ENCODE results near the gene LRCH1. TPM values are rescaled to one million over a fixed set of nuclear protein-coding genes. Genes with fewer than 3 reads are reported as not detected.

Gene LRCH1
- total RNA-seq, 1 experiment from 2014 or later = 11.8 TPM

DNA sequence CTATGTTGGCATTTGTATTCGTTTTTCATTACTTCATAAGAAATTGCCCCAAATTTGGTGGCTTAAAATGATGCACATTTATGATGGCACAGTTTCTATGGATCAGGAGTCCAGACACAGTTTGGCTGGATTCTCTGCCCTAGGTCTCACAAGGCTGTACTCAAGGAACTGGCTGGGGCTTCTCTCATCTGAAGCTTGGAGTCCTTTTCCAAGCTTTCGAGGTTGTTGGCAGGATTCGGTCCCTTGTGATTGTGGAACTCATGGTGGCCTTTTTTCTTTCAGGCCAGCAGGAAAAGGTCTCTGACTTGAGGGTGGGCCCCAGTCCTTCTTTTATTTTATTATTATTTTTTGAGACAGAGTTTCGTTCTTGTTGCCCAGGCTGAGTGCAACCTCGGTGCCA lies 23.8 kb downstream of the LRCH1 start (continued):
- TF ChIP-seq, protein P1, sequence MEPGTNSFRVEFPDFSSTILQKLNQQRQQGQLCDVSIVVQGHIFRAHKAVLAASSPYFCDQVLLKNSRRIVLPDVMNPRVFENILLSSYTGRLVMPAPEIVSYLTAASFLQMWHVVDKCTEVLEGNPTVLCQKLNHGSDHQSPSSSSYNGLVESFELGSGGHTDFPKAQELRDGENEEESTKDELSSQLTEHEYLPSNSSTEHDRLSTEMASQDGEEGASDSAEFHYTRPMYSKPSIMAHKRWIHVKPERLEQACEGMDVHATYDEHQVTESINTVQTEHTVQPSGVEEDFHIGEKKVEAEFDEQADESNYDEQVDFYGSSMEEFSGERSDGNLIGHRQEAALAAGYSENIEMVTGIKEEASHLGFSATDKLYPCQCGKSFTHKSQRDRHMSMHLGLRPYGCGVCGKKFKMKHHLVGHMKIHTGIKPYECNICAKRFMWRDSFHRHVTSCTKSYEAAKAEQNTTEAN (CRISPR knock-in tag; IDR thresholded peaks at IDR 0.05) = no peak

DNA sequence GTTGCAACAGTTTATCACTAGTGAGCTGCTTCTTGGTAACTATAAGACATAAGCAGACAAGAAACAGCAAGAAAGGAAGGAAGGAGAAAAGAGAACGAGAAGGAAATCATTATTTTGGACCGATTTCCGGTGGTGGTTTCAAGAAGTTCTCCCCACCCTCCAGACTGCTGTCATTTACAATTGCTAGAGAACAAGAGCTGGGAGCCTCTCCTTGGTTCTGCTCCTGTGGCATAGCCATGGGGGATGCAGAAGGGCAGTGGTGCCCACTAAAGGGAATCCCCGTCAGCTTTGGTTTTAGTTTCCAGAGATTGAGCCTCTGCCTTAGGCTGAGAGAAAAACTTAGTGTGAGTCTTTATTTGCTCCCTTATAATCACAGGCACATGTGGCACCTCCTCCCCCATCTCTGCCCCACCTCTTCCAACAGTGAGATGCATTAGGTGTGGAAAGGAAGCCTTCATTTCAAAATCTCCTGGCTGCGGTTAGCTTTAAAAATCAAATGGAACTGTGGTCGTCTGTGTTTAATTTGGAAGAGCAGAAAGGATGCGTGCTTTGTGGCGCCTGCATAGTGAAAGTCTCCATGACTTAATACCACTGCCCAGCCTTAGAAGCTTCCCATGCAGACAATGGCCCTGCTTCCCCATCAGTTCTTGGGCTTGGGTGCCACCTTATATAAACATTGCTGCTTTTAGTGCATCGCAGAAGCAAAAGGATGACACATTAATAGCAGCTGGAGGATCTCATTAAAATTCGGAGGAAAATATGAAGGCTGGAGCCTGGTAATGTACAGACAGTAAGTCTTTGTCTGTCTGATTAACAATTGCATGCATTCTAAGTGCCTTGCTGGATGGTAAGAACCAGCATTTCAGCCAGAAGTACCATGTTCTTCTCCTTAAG lies 25.0 kb downstream of the LRCH1 start:
- H3K27me3 Mint-ChIP-seq (ENCODE audit: low read depth) = no peaks in the 10 kb centered on the region
- H3K36me3 Mint-ChIP-seq = no peaks in the 10 kb centered on the region
- H3K27ac Mint-ChIP-seq = no peak overlapping the region
- H3K4me1 Mint-ChIP-seq = peaks cover 23% of the 10 kb centered on the region
- no peak overlapping the region for H3K4me3 Mint-ChIP-seq
- ATAC-seq (no peak), DNase-seq (ENCODE audit: low spot score) (no peak)
- ChIA-PET CTCF (no interaction called here), POLR2A (no interaction called here)
- H3K9me3 Mint-ChIP-seq = no peaks in the 10 kb centered on the region
- TF ChIP-seq, protein P2, sequence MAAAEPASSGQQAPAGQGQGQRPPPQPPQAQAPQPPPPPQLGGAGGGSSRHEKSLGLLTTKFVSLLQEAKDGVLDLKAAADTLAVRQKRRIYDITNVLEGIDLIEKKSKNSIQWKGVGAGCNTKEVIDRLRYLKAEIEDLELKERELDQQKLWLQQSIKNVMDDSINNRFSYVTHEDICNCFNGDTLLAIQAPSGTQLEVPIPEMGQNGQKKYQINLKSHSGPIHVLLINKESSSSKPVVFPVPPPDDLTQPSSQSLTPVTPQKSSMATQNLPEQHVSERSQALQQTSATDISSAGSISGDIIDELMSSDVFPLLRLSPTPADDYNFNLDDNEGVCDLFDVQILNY (CRISPR knock-in tag; IDR thresholded peaks at IDR 0.05) = no peak
- TF ChIP-seq RELA (CRISPR knock-in tag; IDR thresholded peaks at IDR 0.05; ENCODE audit: borderline replicate concordance) (no peak), ESRRA (CRISPR knock-in tag; IDR thresholded peaks at IDR 0.05; ENCODE audit: borderline replicate concordance) (no peak), ATF1 (CRISPR knock-in tag; IDR thresholded peaks at IDR 0.05) (no peak), FOXK1 (CRISPR knock-in tag; IDR thresholded peaks at IDR 0.05) (no peak)
- TF ChIP-seq, protein P3, sequence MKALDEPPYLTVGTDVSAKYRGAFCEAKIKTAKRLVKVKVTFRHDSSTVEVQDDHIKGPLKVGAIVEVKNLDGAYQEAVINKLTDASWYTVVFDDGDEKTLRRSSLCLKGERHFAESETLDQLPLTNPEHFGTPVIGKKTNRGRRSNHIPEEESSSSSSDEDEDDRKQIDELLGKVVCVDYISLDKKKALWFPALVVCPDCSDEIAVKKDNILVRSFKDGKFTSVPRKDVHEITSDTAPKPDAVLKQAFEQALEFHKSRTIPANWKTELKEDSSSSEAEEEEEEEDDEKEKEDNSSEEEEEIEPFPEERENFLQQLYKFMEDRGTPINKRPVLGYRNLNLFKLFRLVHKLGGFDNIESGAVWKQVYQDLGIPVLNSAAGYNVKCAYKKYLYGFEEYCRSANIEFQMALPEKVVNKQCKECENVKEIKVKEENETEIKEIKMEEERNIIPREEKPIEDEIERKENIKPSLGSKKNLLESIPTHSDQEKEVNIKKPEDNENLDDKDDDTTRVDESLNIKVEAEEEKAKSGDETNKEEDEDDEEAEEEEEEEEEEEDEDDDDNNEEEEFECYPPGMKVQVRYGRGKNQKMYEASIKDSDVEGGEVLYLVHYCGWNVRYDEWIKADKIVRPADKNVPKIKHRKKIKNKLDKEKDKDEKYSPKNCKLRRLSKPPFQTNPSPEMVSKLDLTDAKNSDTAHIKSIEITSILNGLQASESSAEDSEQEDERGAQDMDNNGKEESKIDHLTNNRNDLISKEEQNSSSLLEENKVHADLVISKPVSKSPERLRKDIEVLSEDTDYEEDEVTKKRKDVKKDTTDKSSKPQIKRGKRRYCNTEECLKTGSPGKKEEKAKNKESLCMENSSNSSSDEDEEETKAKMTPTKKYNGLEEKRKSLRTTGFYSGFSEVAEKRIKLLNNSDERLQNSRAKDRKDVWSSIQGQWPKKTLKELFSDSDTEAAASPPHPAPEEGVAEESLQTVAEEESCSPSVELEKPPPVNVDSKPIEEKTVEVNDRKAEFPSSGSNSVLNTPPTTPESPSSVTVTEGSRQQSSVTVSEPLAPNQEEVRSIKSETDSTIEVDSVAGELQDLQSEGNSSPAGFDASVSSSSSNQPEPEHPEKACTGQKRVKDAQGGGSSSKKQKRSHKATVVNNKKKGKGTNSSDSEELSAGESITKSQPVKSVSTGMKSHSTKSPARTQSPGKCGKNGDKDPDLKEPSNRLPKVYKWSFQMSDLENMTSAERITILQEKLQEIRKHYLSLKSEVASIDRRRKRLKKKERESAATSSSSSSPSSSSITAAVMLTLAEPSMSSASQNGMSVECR (CRISPR knock-in tag; IDR thresholded peaks at IDR 0.05; ENCODE audit: borderline replicate concordance) = no peak
- TF ChIP-seq, protein P4, sequence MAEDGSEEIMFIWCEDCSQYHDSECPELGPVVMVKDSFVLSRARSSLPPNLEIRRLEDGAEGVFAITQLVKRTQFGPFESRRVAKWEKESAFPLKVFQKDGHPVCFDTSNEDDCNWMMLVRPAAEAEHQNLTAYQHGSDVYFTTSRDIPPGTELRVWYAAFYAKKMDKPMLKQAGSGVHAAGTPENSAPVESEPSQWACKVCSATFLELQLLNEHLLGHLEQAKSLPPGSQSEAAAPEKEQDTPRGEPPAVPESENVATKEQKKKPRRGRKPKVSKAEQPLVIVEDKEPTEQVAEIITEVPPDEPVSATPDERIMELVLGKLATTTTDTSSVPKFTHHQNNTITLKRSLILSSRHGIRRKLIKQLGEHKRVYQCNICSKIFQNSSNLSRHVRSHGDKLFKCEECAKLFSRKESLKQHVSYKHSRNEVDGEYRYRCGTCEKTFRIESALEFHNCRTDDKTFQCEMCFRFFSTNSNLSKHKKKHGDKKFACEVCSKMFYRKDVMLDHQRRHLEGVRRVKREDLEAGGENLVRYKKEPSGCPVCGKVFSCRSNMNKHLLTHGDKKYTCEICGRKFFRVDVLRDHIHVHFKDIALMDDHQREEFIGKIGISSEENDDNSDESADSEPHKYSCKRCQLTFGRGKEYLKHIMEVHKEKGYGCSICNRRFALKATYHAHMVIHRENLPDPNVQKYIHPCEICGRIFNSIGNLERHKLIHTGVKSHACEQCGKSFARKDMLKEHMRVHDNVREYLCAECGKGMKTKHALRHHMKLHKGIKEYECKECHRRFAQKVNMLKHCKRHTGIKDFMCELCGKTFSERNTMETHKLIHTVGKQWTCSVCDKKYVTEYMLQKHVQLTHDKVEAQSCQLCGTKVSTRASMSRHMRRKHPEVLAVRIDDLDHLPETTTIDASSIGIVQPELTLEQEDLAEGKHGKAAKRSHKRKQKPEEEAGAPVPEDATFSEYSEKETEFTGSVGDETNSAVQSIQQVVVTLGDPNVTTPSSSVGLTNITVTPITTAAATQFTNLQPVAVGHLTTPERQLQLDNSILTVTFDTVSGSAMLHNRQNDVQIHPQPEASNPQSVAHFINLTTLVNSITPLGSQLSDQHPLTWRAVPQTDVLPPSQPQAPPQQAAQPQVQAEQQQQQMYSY (CRISPR knock-in tag; IDR thresholded peaks at IDR 0.05) = no peak
- TF ChIP-seq, protein P5, sequence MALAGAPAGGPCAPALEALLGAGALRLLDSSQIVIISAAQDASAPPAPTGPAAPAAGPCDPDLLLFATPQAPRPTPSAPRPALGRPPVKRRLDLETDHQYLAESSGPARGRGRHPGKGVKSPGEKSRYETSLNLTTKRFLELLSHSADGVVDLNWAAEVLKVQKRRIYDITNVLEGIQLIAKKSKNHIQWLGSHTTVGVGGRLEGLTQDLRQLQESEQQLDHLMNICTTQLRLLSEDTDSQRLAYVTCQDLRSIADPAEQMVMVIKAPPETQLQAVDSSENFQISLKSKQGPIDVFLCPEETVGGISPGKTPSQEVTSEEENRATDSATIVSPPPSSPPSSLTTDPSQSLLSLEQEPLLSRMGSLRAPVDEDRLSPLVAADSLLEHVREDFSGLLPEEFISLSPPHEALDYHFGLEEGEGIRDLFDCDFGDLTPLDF (CRISPR knock-in tag; IDR thresholded peaks at IDR 0.05) = no peak

DNA sequence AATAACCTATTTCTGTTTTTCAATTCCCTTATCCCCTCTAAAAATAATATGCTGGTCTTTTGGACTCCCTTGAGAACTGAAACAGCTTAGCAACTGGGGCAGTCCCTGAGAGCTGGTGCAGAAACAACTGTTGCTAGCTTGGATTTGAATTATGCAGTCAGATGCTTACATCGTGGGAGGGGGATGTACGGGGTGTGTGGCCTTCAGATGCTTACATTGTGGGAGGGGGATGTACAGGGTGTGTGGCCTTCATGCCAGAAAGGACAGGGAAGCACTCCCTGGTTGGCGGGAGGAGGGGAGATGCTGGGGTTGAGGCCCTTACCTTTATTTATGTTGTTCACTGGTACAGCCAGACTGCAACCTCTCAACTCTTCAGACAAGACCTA lies 25.6 kb downstream of the LRCH1 start:
- TF ChIP-seq HMGA2 (CRISPR knock-in tag; IDR thresholded peaks at IDR 0.05) = no peak
- TF ChIP-seq, protein P5 (CRISPR knock-in tag; IDR thresholded peaks at IDR 0.05) = no peak
- TF ChIP-seq, protein P6, sequence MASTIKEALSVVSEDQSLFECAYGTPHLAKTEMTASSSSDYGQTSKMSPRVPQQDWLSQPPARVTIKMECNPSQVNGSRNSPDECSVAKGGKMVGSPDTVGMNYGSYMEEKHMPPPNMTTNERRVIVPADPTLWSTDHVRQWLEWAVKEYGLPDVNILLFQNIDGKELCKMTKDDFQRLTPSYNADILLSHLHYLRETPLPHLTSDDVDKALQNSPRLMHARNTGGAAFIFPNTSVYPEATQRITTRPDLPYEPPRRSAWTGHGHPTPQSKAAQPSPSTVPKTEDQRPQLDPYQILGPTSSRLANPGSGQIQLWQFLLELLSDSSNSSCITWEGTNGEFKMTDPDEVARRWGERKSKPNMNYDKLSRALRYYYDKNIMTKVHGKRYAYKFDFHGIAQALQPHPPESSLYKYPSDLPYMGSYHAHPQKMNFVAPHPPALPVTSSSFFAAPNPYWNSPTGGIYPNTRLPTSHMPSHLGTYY (CRISPR knock-in tag; IDR thresholded peaks at IDR 0.05) = no peak
- TF ChIP-seq ZNF138 (CRISPR knock-in tag; conservative IDR thresholded peaks at IDR 0.05) = no peak
- peaks cover 23% of the 10 kb centered on the region for H3K4me1 Mint-ChIP-seq
- H3K27ac Mint-ChIP-seq = no peak overlapping the region
- ChIA-PET POLR2A (no interaction called here), CTCF (no interaction called here)
- no peak overlapping the region for H3K4me3 Mint-ChIP-seq
- ATAC-seq (no peak), DNase-seq (ENCODE audit: low spot score) (no peak)
- H3K27me3 Mint-ChIP-seq (ENCODE audit: low read depth) = no peaks in the 10 kb centered on the region
- no peaks in the 10 kb centered on the region for H3K36me3 Mint-ChIP-seq
- no peaks in the 10 kb centered on the region for H3K9me3 Mint-ChIP-seq
